Hepatocyte (in vitro differentiated cells): ENCODE measurements around the gene CAMLG. TPM values are rescaled to one million over a fixed set of nuclear protein-coding genes. Genes with fewer than 3 reads are reported as not detected.

Experiments used
- DNase-seq: peaks from one replicate; pipeline ENCODE4 v3.0.0-alpha.2; 2016; ENCODE audit warnings: low spot score
- H2AFZ ChIP-seq: fragments of 200-600 bp; sonication (generic); 2 replicates; pipeline ENCODE4 v1.6.0; 2016; ENCODE audit warnings: antibody characterized with exemption, mild to moderate bottlenecking
- H3K27ac ChIP-seq: fragments of 200-600 bp; sonication (generic); 2 replicates; pipeline ENCODE4 v1.5.1; 2016; ENCODE audit warnings: mild to moderate bottlenecking
- H3K27me3 ChIP-seq: fragments of 200-600 bp; sonication (generic); 2 replicates; pipeline ENCODE4 v1.6.1; 2016
- H3K36me3 ChIP-seq: fragments of 200-600 bp; sonication (generic); replicated peaks from 2 replicates; pipeline ENCODE4 v1.5.1; 2016; ENCODE audit warnings: low read depth; ENCODE audit not compliant: insufficient read depth
- H3K4me1 ChIP-seq: fragments of 200-600 bp; sonication (generic); 2 replicates; pipeline ENCODE4 v1.5.1; 2016; ENCODE audit warnings: mild to moderate bottlenecking, moderate library complexity; ENCODE audit not compliant: insufficient read depth
- H3K4me2 ChIP-seq: fragments of 200-600 bp; sonication (generic); 2 replicates; pipeline ENCODE4 v1.6.0; 2016
- H3K4me3 ChIP-seq: fragments of 200-600 bp; sonication (generic); 2 replicates; pipeline ENCODE4 v1.5.1; 2016; ENCODE audit warnings: mild to moderate bottlenecking
- H3K79me2 ChIP-seq: fragments of 200-600 bp; sonication (generic); 2 replicates; pipeline ENCODE4 v1.6.0; 2017; ENCODE audit warnings: mild to moderate bottlenecking
- H3K9me2 ChIP-seq: fragments of 200-600 bp; sonication (generic); replicated peaks from 2 replicates; pipeline ENCODE4 v1.6.0; 2017; ENCODE audit warnings: mild to moderate bottlenecking; ENCODE audit not compliant: insufficient read depth
- H3K9me3 ChIP-seq: fragments of 200-600 bp; sonication (generic); 2 replicates; pipeline ENCODE4 v1.5.1; 2016; ENCODE audit warnings: low read depth, mild to moderate bottlenecking
- H4K20me1 ChIP-seq: fragments of 200-600 bp; sonication (generic); 2 replicates; pipeline ENCODE4 v1.6.0; 2016; ENCODE audit warnings: mild to moderate bottlenecking; ENCODE audit not compliant: insufficient read depth, poor library complexity, severe bottlenecking
- CTCF ChIP-seq: fragments of 200-600 bp; sonication (generic); IDR thresholded peaks from 2 replicates; pipeline ENCODE4 v1.5.1; 2016; ENCODE audit warnings: antibody characterized with exemption, mild to moderate bottlenecking; ENCODE audit not compliant: poor library complexity
- EZH2 ChIP-seq: fragments of 200-600 bp; sonication (generic); IDR thresholded peaks from 2 replicates; pipeline ENCODE4 v1.6.1; 2016; ENCODE audit warnings: antibody characterized with exemption, mild to moderate bottlenecking, borderline replicate concordance
- EZH2phosphoT487 ChIP-seq: fragments of 200-600 bp; sonication (generic); IDR thresholded peaks from one replicate; pipeline ENCODE4 v1.6.1; 2018; ENCODE audit warnings: antibody characterized with exemption, mild to moderate bottlenecking, low read depth, moderate library complexity; ENCODE audit not compliant: unreplicated experiment, severe bottlenecking
- WGBS: methylation state at CpG from one replicate; pipeline ENCODE4 v1.1.6; 2016; ENCODE audit warnings: low lambda C conversion rate; ENCODE audit errors: missing lambda C conversion rate; 5-methylcytosine and 5-hydroxymethylcytosine counted together
- polyA plus RNA-seq: library from polyadenylated mRNA; unstranded; fragments of >200 nt; fragmentation: Nextera tagmentation; extraction: Ambion mirVana; gene quantifications from 2 replicates; pipeline ENCODE4 v1.2.1, GENCODE V29; 2016
- total RNA-seq: library from RNA; depleted of rRNA; stranded (reverse); fragments of >200 nt; gene quantifications from 2 replicates; pipeline ENCODE4 v1.2.3, GENCODE V29; 2014

Gene CAMLG
- total and polyA plus RNA-seq, 2 experiments from 2014 or later, result 33.8 to 37.1 TPM

GRCh38 chr5:134772461-134773125, 34.2 kb downstream of the CAMLG start:
- Histone ChIP-seq H3K27ac (no peak overlapping the region), H3K79me2 (no peaks in the 10 kb centered on the region), H3K27me3 (no peaks in the 10 kb centered on the region), H4K20me1 (no peaks in the 10 kb centered on the region), H2AFZ (no peak overlapping the region), H3K36me3 (no peaks in the 10 kb centered on the region), H3K9me2 (no peaks in the 10 kb centered on the region), H3K4me1 (no peaks in the 10 kb centered on the region), H3K4me3 (no peak overlapping the region), H3K4me2 (no peak overlapping the region), H3K9me3 (no peaks in the 10 kb centered on the region)
- TF ChIP-seq CTCF (no peak), EZH2 (no peak), EZH2phosphoT487 (no peak)
- 97% methylated on average over 10 of the region's 10 CpGs for WGBS
- DNase-seq, result no peak

- H3K9me3 ChIP-seq, result no peaks in the 10 kb centered on the region
- H3K36me3 ChIP-seq, result no peaks in the 10 kb centered on the region
- TF ChIP-seq EZH2phosphoT487 (no peak), CTCF (no peak), EZH2 (no peak)
- no peak for DNase-seq
- H3K9me2 ChIP-seq, result no peaks in the 10 kb centered on the region
- H3K4me2 ChIP-seq, result no peak overlapping the region
- no peaks in the 10 kb centered on the region for H4K20me1 ChIP-seq
- H3K27me3 ChIP-seq, result no peaks in the 10 kb centered on the region
- H3K4me1 ChIP-seq, result no peaks in the 10 kb centered on the region
- no peak overlapping the region for H2AFZ ChIP-seq
- H3K27ac ChIP-seq, result no peak overlapping the region
- 97% methylated on average over 2 of the region's 2 CpGs for WGBS
- H3K79me2 ChIP-seq, result no peaks in the 10 kb centered on the region
- no peak overlapping the region for H3K4me3 ChIP-seq
Measured at GRCh38 chr5:134777366-134777765, 39.0 kb downstream of the CAMLG start.

- no peaks in the 10 kb centered on the region for H3K79me2 ChIP-seq
- no peak overlapping the region for H3K27ac ChIP-seq
- no peaks in the 10 kb centered on the region for H3K9me3 ChIP-seq
- no peak overlapping the region for H3K4me3 ChIP-seq
- H3K36me3 ChIP-seq, result no peaks in the 10 kb centered on the region
- H4K20me1 ChIP-seq, result no peaks in the 10 kb centered on the region
- no peak for DNase-seq
- no peaks in the 10 kb centered on the region for H3K4me1 ChIP-seq
- H3K27me3 ChIP-seq, result no peaks in the 10 kb centered on the region
- WGBS, result 84% methylated on average over 4 of the region's 4 CpGs
- H2AFZ ChIP-seq, result no peak overlapping the region
- H3K9me2 ChIP-seq, result no peaks in the 10 kb centered on the region
- no peak overlapping the region for H3K4me2 ChIP-seq
- TF ChIP-seq EZH2, result no peak
- TF ChIP-seq EZH2phosphoT487, result no peak
- TF ChIP-seq CTCF, result no peak
Measured at GRCh38 chr5:134784241-134784920, 46.0 kb downstream of the CAMLG start.
